Choroid plexus epithelial cell (primary cell): ENCODE results near the gene MYO1D.

Experiments used
- DNase-seq: peaks from one replicate; pipeline ENCODE4 v3.0.0-alpha.2; 2010; ENCODE audit warnings: low read depth
- H3K4me3 ChIP-seq: 2 replicates; pipeline ENCODE4 v1.5.1; 2011; ENCODE audit warnings: low read depth, mild to moderate bottlenecking, control low read depth, low read length, moderate library complexity
- CTCF ChIP-seq: conservative IDR thresholded peaks from 2 replicates; pipeline ENCODE4 v1.5.1; 2011; ENCODE audit warnings: low read depth, mild to moderate bottlenecking, control low read depth, inconsistent platforms, low read length, moderate library complexity

Gene MYO1D

GRCh38 chr17:32870027-32870670 lies 6.8 kb downstream of the MYO1D start:
- DNase-seq = no peak
- no peak for TF ChIP-seq CTCF
- H3K4me3 ChIP-seq = no peak overlapping the region

GRCh38 chr17:32869345-32870026 lies 7.4 kb downstream of the MYO1D start:
- no peak for DNase-seq
- H3K4me3 ChIP-seq = no peak overlapping the region
- TF ChIP-seq CTCF = no peak

GRCh38 chr17:32865141-32865540 lies 11.8 kb downstream of the MYO1D start:
- H3K4me3 ChIP-seq = no peak overlapping the region
- no peak for TF ChIP-seq CTCF
- DNase-seq = no peak

GRCh38 chr17:32863559-32863958 lies 13.4 kb downstream of the MYO1D start:
- no peak for TF ChIP-seq CTCF
- no peak for DNase-seq
- H3K4me3 ChIP-seq = no peak overlapping the region

GRCh38 chr17:32862940-32863339 lies 14.0 kb downstream of the MYO1D start:
- DNase-seq = no peak
- no peak overlapping the region for H3K4me3 ChIP-seq
- no peak for TF ChIP-seq CTCF

- DNase-seq = no peak
- H3K4me3 ChIP-seq = no peak overlapping the region
- TF ChIP-seq CTCF = no peak
These were observed 14.9 kb downstream of the MYO1D start for GRCh38 chr17:32861981-32862380.

- no peak for TF ChIP-seq CTCF
- H3K4me3 ChIP-seq = no peak overlapping the region
- no peak for DNase-seq
These were observed 16.9 kb downstream of the MYO1D start for GRCh38 chr17:32859857-32860525.
